Measurements from ENCODE around the gene SETBP1.

SETBP1 gene

DNA sequence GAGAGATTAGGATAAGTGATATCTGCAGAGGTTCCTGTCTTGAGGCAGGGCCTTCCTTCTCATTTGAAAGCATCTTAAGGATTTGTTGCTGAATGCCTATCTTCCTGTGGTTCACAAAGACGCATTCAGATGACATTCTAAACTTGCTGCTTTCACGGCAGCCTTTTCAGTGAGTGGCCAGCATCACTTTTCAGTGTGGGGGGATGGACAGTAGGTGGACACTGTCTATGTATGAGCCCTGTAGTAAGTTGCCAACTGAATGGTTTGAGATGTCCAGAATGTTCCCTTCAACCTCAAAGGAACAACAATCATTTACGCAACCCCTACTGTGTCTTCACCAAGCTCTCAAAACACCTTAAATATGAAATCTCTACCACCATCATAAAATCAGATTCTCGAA, 46.6 kb downstream of the SETBP1 start:
- no peak overlapping the region for H3K27ac ChIP-seq

DNA sequence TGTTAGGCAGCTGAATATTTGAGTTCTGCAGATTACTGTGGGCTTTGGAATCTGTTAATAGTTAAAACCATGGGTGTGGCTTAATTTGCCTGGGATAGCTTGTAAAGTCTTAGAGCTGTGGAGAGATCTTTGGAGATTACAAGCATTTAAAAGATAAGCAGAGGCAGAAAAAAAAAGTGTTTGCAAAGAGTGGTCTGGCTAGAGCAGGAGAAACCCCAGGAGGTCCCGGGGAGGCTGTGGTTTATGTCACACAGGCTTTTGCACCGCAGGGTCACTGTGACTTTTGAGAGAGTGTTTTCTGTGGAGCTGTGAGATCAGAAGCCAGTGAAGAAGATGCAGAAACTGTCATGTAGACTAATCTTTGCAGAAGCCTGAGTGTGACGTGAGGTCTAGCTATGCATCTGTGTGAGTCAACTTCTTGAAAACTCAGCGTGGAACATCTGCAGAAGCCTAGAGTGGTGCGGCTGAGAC, 49.0 kb downstream of the SETBP1 start:
- no peak for DNase-seq (ENCODE audit: low read depth, low spot score)
- no peak overlapping the region for H3K27ac ChIP-seq

More for the DNA sequence above, 46.6 kb downstream of the SETBP1 start:
- no peak for DNase-seq (ENCODE audit: low read depth, low spot score)

DNA sequence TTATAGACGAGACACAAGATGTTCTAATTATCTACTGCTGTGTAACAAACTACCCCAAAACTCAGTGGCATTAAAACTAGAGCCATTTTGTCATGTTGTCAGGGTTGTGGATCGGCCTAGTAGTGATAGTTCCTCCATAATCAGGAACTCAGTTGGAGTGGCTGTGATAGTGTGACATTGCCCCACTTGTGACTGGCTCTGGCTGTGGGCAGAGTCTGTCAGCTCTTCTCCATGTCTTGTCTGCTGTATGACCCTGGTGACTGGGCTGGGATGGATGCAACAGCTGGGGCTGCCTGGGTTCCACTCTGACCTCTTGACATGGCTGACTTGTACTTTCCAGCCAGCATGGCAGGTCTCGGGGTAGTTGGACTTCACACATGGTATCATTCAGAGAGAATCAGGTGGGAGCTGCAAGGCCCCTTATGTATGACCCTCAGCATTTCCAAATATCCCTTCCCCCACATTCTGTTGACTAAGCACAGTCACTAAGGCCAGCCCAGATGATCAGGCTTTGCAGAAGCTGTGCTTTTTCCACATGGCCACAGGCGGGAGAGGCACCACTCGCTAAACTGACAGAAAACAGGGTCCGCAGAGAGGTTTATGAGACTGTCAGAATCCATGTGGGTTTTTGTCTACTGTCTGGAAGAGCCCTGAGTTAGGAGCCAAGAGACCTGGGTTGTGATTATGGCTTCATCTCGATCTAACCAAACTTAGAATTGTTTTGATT, 50.3 kb downstream of the SETBP1 start:
- peak overlapping the region; percentile 96 for H3K27ac ChIP-seq

DNA sequence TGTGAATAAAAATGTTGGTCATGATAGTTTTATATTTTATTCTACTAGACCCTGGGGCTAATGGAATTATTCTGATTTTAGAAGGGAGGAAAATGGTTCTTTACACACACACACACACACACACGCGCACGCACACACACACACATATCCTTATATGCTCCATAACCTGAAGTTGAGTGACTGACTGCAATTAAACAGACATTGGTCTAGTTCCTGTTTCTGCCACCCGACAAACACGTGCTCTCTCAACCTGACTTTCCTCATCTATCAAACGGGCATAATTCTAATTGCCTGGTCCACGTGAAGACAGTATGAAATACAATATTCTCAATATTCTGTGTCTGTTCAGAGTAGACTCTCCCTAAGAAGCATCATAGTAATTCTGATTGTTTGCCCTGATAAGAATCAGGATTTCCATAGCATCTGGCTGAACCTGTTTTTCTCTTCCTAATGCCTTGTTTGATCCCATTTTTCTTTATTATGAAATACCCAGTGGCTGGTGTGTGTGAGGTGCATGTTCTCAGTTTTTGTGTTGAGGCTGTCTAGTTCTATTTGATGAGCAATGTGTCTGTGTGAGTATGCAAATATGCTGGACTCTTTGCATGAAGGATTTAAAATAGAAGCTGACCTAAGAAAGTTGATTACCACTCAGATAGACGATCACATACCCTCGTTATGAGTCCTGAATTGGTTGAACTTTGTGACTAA, 51.0 kb downstream of the SETBP1 start:
- peak overlapping the region; percentile 96 for H3K27ac ChIP-seq
- peak; percentile 87 for DNase-seq (ENCODE audit: low read depth, low spot score)

More for the DNA sequence above, 50.3 kb downstream of the SETBP1 start:
- DNase-seq (ENCODE audit: low read depth, low spot score) = no peak

DNA sequence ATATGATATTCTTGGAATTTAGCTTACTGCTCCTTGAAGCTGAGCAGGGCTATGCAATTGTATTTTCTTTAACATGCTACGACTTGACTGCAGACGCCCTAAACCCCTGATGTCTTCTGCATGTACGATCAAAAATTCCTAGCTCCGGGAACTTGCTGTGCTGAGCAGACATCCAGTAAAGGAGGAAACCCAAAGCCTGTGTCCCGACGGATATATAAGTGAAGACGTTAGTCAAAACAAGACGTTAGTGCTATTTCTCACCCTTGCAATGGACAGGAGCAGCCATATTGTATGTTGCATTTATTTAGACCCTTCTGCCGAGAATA, 51.5 kb downstream of the SETBP1 start:
- DNase-seq (ENCODE audit: low read depth, low spot score) = no peak
- peak overlapping the region; percentile 96 for H3K27ac ChIP-seq

DNA sequence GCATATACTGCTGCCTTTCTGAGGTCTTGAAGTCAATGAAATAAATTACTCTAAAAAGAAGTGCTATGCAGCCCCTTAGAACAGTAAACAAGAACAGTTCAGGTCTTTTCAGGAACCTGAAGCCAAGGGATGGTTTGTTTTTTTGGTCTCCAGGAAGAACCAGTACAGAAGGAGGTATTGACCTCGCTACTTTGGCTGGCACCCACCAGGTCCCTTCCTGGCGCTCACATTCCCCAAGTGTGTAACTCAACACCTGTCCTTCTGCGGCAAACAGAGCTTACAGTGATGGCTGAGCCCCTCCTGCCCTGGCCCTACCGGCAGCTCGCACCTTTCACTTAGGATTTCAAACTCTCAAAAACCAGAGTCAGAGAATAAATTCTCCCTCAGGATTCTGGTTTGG, 51.9 kb downstream of the SETBP1 start:
- peak overlapping the region; percentile 96 for H3K27ac ChIP-seq
- DNase-seq (ENCODE audit: low read depth, low spot score) = no peak

DNA sequence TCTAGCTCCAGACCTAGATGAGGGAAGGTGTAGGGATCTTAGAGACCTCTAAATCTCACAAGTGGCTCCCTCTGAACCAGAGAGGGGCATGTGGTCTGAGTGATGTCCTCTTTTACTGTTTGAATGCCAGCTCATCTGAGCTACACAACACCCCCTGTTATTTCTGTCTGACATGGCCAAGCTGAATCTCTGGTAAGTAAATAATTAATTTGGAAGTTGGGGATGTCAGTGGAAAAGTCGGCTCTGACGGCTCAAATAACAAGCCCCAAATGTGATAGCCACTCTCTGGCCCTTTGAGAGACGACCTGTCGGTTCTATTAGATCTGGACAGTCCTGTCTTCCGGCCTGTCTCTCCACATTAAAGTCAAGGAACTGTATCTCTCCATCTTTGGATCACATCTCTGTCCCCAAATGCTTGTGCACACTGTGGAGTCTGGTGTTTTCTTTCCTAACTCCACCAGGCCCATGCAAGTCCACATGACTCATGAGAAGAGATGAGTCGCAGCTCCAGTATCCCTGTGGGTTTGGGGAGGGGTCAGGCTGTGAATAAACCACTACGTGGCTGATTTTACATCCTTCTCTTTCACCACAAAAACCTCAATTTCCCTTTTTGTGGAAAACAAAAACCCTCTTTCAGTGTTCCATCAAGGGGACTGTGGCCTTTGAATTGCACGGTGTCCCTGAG, 52.5 kb downstream of the SETBP1 start:
- DNase-seq (ENCODE audit: low read depth, low spot score) = peak; percentile 87
- peak overlapping the region; percentile 96 for H3K27ac ChIP-seq

DNA sequence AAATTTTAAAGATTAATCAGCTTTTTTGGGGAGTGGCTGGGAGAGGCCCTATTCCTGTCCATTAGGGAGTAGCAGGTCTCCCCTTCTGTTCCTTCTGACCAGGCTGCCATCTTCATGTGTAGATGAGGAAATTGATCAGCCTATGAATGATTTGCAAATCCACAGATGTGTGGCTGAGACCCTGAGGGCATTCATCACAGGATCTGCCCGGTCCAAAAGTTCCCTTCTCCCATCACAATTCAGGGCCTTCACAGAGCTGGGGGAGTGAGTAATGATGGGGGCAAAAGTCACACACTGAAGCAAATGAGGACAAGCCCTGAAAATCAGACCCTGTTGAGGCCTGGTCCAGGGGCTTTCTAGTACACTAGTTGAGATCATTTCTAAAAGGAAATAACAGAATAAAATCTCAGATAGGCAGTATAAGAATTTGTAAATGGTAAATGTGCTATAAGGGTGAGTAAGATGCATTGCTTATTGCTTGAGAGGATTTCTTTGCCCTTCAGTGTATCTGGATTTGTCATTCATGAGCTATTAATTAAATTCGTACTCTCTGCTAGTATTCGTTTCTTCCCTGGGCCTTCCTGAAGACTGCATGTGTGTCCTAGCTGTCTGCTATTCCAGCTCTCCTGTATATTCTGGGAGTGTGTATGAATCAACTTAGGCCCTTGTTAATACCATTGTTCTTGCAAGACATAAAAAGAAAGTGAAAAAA, 53.2 kb downstream of the SETBP1 start:
- peak overlapping the region; percentile 96 for H3K27ac ChIP-seq
- DNase-seq (ENCODE audit: low read depth, low spot score) = no peak

DNA sequence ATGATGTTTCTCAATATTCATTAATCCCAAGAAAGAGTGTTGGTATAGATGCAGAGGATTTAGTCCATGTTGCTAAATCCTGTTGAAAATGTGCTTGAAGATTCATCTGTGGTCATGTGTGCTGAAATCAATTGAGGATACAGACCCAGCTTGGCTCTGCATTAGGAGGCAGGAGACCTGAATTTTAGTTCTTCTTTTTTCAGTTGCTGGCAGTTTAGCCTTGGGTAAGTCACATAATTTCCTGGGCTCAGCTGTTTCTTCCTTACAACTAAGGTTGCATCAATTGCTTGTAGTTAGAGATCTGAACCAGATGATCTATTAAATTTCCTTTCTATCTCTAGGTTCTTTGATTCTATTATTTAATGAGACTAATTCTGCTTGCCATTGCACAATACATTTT, 54.4 kb downstream of the SETBP1 start:
- no peak for DNase-seq (ENCODE audit: low read depth, low spot score)
- no peak overlapping the region for H3K27ac ChIP-seq

DNA sequence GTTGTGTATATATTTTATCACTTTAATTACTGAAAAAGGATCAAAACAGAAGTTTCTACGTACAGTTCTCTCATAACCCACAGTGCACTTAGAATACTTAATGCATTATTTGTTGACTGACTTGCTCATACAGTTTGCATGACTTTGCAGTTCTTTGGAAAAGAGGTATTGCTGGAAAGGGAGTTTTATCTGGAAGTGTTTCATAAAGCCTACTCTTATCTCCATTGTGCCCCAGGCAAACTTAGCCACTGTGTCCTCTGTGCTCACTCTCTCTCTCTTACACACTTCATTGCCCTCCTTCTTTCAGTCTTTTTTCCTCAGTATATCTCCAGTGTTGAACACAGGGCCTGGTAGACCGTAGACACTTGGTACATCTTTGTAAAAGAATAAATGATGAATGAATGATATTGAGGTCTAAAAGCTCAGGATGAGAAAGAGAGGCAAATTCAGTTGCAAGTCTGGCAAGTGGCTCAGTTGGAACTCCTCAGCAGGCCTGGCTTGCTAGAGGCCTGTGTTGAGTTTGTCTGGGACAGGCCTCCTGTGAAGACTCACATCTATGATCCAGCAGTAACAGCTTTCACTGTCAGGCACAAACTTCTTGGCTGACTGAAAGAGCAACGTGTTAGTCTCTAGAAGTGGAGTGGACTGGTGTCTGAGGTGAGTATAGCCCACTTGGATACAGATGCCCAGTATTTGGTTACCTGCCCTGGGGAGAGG, 56.1 kb downstream of the SETBP1 start:
- no peak for DNase-seq (ENCODE audit: low read depth, low spot score)
- no peak overlapping the region for H3K27ac ChIP-seq

DNA sequence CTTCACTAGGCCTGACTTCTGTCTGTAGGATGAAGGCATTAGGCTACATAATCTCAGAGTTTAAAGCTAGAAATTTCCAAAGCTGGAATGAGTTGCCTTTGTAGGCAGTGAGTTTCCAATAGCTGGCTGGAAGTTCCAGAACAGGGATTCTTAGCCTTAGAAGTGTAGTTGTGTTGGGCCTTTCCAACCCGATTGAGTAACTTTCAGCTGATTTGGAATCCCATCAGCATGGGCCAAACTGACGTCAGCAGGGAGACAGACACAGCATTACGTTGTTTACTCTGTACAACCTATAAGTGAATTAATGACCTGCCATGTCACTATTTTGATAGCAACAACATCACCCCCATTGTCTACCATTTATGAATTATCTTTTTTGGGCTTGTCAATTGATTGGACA, 56.9 kb downstream of the SETBP1 start:
- no peak overlapping the region for H3K27ac ChIP-seq
- DNase-seq (ENCODE audit: low read depth, low spot score) = no peak

DNA sequence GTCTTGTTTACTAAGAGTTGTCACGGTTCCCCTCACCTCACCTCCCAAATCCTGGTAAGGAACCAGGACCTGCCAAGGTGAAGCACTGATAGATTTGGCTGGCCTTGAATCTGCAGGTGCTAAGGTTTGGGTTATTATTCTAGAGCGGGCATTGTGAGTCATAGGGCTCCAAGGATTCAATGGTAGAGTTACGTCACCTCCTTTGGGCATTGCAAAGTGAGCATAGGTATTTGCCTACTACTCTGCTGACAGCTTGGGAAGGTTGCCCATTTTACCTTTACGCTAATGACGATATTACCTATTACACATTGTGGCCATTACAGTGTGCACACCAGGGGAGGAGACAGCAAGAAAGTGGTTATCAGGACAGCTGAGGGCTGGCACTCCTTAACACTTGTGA, 59.3 kb downstream of the SETBP1 start:
- peak; percentile 76 for DNase-seq (ENCODE audit: low read depth, low spot score)

DNA sequence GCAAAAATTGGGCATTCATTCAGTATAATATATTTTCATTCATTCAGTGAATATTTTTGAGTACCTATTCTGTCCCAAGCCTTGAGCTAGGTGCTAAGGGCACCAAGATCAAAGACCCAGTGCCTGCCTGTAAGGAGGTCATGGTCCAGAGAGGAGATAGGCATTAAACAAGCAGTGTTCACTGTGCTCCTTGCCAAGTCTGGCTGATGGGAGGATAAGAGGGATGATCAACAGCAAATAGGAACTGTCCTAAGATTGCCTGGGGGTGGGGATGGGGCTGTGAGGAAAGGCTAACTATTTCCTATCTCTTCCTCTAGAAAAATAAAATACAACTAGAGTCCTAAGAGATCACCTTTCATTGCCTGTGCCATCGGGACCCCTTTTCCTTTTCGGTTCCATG, 60.4 kb downstream of the SETBP1 start:
- H3K27ac ChIP-seq = no peak overlapping the region
- no peak for DNase-seq (ENCODE audit: low read depth, low spot score)

More for the DNA sequence above, 59.3 kb downstream of the SETBP1 start:
- H3K27ac ChIP-seq = no peak overlapping the region

DNA sequence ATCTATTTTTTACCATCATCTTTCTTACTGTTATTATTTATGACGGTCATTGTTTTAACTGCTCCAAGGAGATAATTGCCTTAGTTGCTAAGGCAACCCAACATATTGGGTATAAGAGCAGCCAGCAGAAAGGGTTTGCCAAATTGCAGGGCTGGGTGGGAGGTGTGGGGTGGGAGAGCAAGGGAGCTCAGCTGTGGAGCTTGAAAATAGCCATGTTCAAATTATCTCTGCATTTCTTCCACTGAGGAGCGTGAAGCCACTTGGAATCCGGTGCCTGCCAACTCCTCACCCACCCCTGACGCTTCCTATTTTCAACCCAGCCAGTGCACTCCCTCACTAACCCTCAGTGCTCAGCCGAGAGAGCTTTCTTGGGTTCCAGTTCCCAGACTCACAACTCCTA, 60.8 kb downstream of the SETBP1 start:
- no peak for DNase-seq (ENCODE audit: low read depth, low spot score)
- no peak overlapping the region for H3K27ac ChIP-seq

DNA sequence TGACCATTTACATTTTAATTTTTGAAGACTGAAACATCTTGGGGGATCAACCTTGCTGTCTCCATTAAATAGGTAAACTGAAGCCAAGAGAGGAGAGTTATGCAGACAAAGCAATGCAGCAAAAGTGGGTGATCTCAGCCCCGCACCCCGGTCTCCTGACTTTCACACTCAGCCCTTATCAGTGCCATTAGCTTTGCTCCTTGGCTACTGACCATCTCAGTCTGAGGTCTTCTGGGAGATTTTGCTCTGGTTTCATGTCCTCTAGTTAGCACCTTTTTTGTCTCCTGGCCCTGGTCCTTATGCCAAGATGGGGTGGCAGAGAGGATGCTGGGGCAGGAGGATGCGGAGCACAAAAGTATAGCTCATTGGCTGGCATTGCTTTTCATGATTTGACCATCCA, 61.4 kb downstream of the SETBP1 start:
- no peak for DNase-seq (ENCODE audit: low read depth, low spot score)
- no peak overlapping the region for H3K27ac ChIP-seq

DNA sequence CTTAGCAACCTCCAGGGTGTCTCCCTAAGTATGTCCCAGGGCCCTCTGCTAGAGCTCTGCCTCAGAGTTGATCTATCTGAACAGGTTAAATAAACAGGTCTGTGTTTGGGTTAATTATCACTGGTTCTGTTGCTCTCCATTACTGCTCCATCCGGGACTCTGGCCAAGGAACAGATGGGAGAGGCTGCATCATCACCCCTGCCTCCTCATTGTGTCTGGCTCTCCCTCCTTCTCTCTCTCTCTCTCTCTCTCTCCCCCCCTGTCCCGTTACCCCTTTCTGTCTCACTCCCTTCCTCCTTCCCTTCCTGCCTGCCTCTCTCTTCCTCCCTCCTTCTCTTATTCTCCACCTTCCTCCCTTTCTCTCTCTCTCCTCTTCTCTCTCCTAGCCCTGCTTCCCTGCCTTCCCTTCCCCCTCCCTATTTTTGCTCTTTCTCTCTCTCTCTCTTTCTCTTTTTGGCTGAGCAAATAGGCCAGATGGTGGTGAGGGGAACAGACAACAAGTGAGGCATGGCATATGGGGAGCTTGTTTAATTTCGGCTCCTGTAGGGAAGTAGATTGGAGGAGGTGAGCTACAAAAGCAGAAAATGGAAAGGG, 62.1 kb downstream of the SETBP1 start:
- H3K27ac ChIP-seq = no peak overlapping the region
- DNase-seq (ENCODE audit: low read depth, low spot score) = no peak

DNA sequence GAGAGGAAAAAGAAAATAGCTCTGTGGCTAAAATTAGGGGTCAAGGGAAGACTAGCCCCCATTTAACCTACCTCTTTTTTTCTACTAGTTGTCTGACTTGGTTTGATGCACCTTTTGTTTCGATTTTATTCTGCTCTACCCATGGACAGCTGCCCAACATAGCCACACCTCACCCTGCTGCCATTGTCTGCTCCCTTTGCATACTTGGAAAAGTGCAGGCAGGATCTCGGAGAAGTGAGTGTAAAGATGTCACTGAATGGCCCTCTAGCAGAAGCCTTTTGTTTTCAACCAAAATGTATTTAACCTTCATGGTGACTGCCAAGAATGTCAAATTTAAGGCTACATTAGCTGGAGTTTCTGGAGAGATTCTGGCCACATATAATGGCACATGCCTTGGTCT, 62.9 kb downstream of the SETBP1 start:
- no peak overlapping the region for H3K27ac ChIP-seq
- no peak for DNase-seq (ENCODE audit: low read depth, low spot score)

DNA sequence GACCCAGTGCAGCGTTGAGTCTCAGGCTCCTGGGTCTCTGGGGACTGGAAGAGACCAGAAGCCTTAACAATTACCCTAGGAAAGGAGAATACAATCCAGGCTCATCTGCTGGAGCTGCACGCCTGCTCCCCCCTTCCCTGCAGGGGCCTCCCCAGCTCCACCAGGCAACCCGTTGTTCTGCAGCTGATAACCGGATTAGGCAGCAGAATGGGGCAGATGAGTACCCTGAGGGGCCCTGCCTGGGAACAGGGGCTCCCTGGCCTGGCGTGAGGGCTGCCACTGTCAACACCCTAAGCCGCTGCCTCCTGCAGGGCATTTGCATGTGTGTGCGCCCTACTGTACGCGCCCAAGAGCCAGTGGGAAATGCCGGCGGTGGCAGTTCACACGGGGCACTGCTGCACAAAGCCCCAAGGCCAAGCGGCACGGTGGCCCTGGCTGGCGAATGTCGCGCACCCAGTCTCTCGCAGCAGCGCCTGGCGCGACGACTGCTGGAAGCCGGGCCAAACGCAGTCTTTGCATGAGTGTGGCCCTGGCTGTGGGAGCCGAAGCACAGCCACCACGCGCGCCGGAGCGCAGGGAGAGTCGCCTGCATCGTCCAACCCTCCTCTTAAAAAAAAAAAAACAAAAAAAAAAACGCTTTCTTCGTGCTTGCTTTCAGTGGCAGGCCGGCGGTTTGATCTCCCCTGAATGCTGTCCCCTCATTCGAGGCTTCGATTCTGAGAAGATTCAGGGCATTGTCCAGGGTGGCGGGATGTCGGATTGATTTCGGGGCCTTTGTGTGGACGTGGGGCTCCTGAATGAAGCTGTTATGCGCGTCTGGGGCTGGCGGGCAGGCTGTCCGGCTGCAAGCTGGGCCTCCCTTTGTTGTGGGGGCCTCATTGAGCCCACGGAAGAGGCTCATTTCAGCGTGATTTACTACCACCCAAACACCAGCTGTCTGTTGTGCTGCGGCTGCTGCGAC, 63.8 kb downstream of the SETBP1 start:
- no peak overlapping the region for H3K27ac ChIP-seq
- no peak for DNase-seq (ENCODE audit: low read depth, low spot score)

DNA sequence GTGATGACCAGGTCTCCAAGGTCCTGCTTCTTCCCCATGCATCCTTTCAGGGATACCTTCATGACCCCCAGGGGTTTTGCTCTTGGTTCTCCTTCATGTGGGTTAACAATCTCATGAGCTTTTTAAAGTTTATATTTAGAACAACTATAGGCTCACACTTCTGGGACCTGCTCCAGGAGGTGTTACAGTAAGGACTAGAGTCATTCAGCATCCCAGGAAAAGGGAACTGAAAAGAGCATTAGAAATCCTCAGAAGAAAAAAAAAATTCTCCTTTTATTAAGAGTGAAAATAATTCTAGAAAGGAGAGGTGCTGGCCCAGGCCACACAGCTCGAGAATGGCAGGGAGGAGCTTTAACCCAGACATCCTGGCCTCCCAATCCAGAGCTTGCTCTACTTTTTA, 66.5 kb downstream of the SETBP1 start:
- DNase-seq (ENCODE audit: low read depth, low spot score) = no peak
- H3K27ac ChIP-seq = no peak overlapping the region
